SK-N-SH (cell line): ENCODE data around the gene MAP3K2.

Source experiments
- GABPA ChIP-seq: IDR thresholded peaks from 2 replicates; pipeline ENCODE4 v1.4.0; 2012; ENCODE audit warnings: low read depth, mild to moderate bottlenecking
- REST ChIP-seq: IDR thresholded peaks from 2 replicates; pipeline ENCODE4 v1.6.1; 2012; ENCODE audit warnings: mild to moderate bottlenecking, low read depth, low read length, moderate library complexity
- TF ChIP-seq, protein P1 (sequence below): fragments of 200-600 bp; sonication (generic); IDR thresholded peaks from 2 replicates; pipeline ENCODE4 v1.6.1; 2017; ENCODE audit warnings: antibody characterized with exemption, mild to moderate bottlenecking, moderate library complexity

- TF ChIP-seq GABPA (no peak), REST (no peak)
- TF ChIP-seq, protein P1, sequence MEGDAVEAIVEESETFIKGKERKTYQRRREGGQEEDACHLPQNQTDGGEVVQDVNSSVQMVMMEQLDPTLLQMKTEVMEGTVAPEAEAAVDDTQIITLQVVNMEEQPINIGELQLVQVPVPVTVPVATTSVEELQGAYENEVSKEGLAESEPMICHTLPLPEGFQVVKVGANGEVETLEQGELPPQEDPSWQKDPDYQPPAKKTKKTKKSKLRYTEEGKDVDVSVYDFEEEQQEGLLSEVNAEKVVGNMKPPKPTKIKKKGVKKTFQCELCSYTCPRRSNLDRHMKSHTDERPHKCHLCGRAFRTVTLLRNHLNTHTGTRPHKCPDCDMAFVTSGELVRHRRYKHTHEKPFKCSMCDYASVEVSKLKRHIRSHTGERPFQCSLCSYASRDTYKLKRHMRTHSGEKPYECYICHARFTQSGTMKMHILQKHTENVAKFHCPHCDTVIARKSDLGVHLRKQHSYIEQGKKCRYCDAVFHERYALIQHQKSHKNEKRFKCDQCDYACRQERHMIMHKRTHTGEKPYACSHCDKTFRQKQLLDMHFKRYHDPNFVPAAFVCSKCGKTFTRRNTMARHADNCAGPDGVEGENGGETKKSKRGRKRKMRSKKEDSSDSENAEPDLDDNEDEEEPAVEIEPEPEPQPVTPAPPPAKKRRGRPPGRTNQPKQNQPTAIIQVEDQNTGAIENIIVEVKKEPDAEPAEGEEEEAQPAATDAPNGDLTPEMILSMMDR = no peak
Observed at GRCh38 chr2:127320067-127320466, 67.7 kb downstream of the MAP3K2 start.
